ENCODE data around the gene FAM229A. TPM values are rescaled to one million over a fixed set of nuclear protein-coding genes. Genes with fewer than 3 reads are reported as not detected.

Gene FAM229A
- total and polyA plus RNA-seq, 9 of the 15 experiments (the other 6 are each of a cell fraction or from before 2014, with no cell fraction given), result 0.04 to 21.6 (median 7.4) TPM

DNA sequence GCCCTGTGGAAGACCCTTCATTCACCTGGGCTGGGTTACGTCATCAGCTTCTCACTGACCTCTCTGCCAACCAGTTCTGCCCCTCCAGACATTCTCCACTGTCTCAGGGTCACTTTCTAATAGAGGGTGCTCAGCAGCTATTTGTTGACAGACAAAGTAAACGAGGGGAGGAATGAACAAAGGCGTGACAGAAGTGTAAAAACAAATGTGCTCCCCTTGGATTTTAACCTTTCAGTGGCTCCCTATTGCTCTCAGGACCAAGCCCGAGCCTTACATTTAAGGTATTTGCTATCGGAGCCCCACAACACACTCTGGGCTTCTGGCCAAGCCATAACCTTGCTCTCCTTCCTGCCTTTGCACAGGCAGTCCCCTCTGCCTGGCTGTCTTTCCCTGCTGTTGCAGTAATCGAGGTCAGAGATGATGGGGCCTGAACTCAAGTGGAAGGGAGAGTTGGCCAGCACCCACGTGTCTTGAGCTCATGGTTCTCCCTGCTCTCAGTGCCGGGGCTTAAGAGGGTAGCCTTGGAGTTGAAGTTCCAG lies 16.9 kb downstream of the FAM229A start (continued):
- TF ChIP-seq ZBTB7A (IDR thresholded peaks at IDR 0.05; ENCODE audit: borderline replicate concordance, control insufficient read depth, low read depth, low read length), result no peak
- no peak for TF ChIP-seq RBM39 (optimal IDR thresholded peaks at IDR 0.05; ENCODE audit: low read depth, low read length)
- no peak for TF ChIP-seq NCOA4 (IDR thresholded peaks at IDR 0.05; ENCODE audit: partially characterized antibody)
- 0 out of 2 replicates have a peak, but pooled peaks have one; percentile 24 for TF ChIP-seq TAL1 (IDR thresholded peaks at IDR 0.05)
- no peak for TF ChIP-seq LARP7 (IDR thresholded peaks at IDR 0.05)
- no peak for TF ChIP-seq NR4A1 (CRISPR knock-in tag; IDR thresholded peaks at IDR 0.05)
- no peak for TF ChIP-seq NR4A1 (tag; IDR thresholded peaks at IDR 0.05)
- TF ChIP-seq, protein P1, sequence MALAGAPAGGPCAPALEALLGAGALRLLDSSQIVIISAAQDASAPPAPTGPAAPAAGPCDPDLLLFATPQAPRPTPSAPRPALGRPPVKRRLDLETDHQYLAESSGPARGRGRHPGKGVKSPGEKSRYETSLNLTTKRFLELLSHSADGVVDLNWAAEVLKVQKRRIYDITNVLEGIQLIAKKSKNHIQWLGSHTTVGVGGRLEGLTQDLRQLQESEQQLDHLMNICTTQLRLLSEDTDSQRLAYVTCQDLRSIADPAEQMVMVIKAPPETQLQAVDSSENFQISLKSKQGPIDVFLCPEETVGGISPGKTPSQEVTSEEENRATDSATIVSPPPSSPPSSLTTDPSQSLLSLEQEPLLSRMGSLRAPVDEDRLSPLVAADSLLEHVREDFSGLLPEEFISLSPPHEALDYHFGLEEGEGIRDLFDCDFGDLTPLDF (CRISPR knock-in tag; IDR thresholded peaks at IDR 0.05), result no peak
- TF ChIP-seq NELFE (IDR thresholded peaks at IDR 0.05; ENCODE audit: insufficient read depth, insufficient read length), result no peak
- 0 out of 4 replicates have a peak, but pooled peaks of 1 of the 2 experiments have one; percentile 17 for TF ChIP-seq RAD21 (CRISPR knock-in tag; conservative IDR thresholded peaks at IDR 0.05 in 1 of 2, IDR thresholded peaks at IDR 0.05 in 1 of 2)
- 0 out of 2 replicates have a peak, but pooled peaks have one; percentile 22 for TF ChIP-seq ZNF175 (CRISPR knock-in tag; IDR thresholded peaks at IDR 0.05; ENCODE audit: low read depth)
- TF ChIP-seq, protein P2, sequence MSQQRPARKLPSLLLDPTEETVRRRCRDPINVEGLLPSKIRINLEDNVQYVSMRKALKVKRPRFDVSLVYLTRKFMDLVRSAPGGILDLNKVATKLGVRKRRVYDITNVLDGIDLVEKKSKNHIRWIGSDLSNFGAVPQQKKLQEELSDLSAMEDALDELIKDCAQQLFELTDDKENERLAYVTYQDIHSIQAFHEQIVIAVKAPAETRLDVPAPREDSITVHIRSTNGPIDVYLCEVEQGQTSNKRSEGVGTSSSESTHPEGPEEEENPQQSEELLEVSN (IDR thresholded peaks at IDR 0.05; ENCODE audit: borderline replicate concordance in 1 of 2, extremely low read depth in 1 of 2, insufficient read depth in 1 of 2, insufficient read length in 1 of 2, low read depth in 1 of 2, low read length in 1 of 2, poor library complexity in 1 of 2, severe bottlenecking in 1 of 2), result peak in 1 of 2 experiments; percentile 58
- peak; percentile 66 for TF ChIP-seq ARID1B (IDR thresholded peaks at IDR 0.05)
- TF ChIP-seq SMARCA4 (IDR thresholded peaks at IDR 0.05), result peak; percentile 36; the same call in 1 of the 2 replicates
- TF ChIP-seq, protein P3, sequence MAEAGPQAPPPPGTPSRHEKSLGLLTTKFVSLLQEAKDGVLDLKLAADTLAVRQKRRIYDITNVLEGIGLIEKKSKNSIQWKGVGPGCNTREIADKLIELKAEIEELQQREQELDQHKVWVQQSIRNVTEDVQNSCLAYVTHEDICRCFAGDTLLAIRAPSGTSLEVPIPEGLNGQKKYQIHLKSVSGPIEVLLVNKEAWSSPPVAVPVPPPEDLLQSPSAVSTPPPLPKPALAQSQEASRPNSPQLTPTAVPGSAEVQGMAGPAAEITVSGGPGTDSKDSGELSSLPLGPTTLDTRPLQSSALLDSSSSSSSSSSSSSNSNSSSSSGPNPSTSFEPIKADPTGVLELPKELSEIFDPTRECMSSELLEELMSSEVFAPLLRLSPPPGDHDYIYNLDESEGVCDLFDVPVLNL (CRISPR knock-in tag; IDR thresholded peaks at IDR 0.05; ENCODE audit: low read depth), result no peak
- TF ChIP-seq ZC3H11A (IDR thresholded peaks at IDR 0.05; ENCODE audit: low read depth, low read length), result no peak
- TF ChIP-seq, protein P4, sequence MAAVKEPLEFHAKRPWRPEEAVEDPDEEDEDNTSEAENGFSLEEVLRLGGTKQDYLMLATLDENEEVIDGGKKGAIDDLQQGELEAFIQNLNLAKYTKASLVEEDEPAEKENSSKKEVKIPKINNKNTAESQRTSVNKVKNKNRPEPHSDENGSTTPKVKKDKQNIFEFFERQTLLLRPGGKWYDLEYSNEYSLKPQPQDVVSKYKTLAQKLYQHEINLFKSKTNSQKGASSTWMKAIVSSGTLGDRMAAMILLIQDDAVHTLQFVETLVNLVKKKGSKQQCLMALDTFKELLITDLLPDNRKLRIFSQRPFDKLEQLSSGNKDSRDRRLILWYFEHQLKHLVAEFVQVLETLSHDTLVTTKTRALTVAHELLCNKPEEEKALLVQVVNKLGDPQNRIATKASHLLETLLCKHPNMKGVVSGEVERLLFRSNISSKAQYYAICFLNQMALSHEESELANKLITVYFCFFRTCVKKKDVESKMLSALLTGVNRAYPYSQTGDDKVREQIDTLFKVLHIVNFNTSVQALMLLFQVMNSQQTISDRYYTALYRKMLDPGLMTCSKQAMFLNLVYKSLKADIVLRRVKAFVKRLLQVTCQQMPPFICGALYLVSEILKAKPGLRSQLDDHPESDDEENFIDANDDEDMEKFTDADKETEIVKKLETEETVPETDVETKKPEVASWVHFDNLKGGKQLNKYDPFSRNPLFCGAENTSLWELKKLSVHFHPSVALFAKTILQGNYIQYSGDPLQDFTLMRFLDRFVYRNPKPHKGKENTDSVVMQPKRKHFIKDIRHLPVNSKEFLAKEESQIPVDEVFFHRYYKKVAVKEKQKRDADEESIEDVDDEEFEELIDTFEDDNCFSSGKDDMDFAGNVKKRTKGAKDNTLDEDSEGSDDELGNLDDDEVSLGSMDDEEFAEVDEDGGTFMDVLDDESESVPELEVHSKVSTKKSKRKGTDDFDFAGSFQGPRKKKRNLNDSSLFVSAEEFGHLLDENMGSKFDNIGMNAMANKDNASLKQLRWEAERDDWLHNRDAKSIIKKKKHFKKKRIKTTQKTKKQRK (IDR thresholded peaks at IDR 0.05; ENCODE audit: borderline replicate concordance, low read depth, low read length), result no peak
- TF ChIP-seq ZNF3 (CRISPR knock-in tag; IDR thresholded peaks at IDR 0.05), result no peak
- no peak for TF ChIP-seq ZNF431 (CRISPR knock-in tag; IDR thresholded peaks at IDR 0.05)
- peak; percentile 92 for TF ChIP-seq NFIC (IDR thresholded peaks at IDR 0.05)
- TF ChIP-seq DMBX1 (CRISPR knock-in tag; IDR thresholded peaks at IDR 0.05; ENCODE audit: borderline replicate concordance), result peak; percentile 73; the same call in 1 of the 2 replicates

All from K562 (cell line).